Keratinocyte (primary cell): Measurements from ENCODE around the gene DPYSL5. TPM values are rescaled to one million over a fixed set of nuclear protein-coding genes. Genes with fewer than 3 reads are reported as not detected.
A peak's percentile ranks its signal among the peaks of the same experiment; 100 is the strongest.
"Not testable (repeated sequence)": the region's sequence is repeated elsewhere in the genome, so short reads cannot be mapped to it uniquely, and the experiment has no call there.

Experiments
- DNase-seq: peaks from one replicate; pipeline ENCODE4 v3.0.0-alpha.2; 2011; ENCODE audit warnings: low read depth, missing footprints, low spot score
- FAIRE-seq: peaks from 2 replicates; lab custom pipeline; 2011; peaks lifted over from hg19 to GRCh38; lab: Jason Lieb, UNC
- H2AFZ ChIP-seq: 2 replicates; pipeline ENCODE4 v1.6.0; 2012; ENCODE audit warnings: low read length, control low read depth, inconsistent platforms; ENCODE audit not compliant: control insufficient read depth
- H3K27ac ChIP-seq: 2 replicates; pipeline ENCODE4 v1.5.1; 2011; ENCODE audit warnings: low read length; ENCODE audit not compliant: control insufficient read depth, insufficient read depth
- H3K27me3 ChIP-seq: 3 replicates; pipeline ENCODE4 v1.6.0; 2011; ENCODE audit warnings: low read length; ENCODE audit not compliant: control insufficient read depth, insufficient read depth; ENCODE audit errors: extremely low read depth
- H3K36me3 ChIP-seq, 2 experiments: 2 replicates in 1 of 2; 3 replicates in 1 of 2; pipeline ENCODE4 v1.5.1; 2011; ENCODE audit warnings: low read length in 2 of 2, mild to moderate bottlenecking in 1 of 2; ENCODE audit not compliant: control insufficient read depth in 2 of 2, insufficient read depth in 2 of 2; ENCODE audit errors: extremely low read depth in 1 of 2
- H3K4me1 ChIP-seq: 3 replicates; pipeline ENCODE4 v1.5.1; 2011; ENCODE audit warnings: low read length; ENCODE audit not compliant: control insufficient read depth, insufficient read depth; ENCODE audit errors: extremely low read depth
- H3K4me2 ChIP-seq: 3 replicates; pipeline ENCODE4 v1.6.0; 2011; ENCODE audit warnings: low read depth, low read length; ENCODE audit not compliant: control insufficient read depth, insufficient read depth; ENCODE audit errors: extremely low read depth
- H3K4me3 ChIP-seq, 3 experiments: fragments of 200-600 bp in 1 of 3; sonication (generic) in 1 of 3; 2 replicates in 2 of 3; 3 replicates in 1 of 3; pipeline ENCODE4 v1.5.1; 2011 to 2016; ENCODE audit warnings: low read length in 3 of 3, mild to moderate bottlenecking in 3 of 3, control low read depth in 2 of 3, inconsistent platforms in 1 of 3, low read depth in 1 of 3, mixed read lengths in 1 of 3, mixed run types in 1 of 3, moderate library complexity in 1 of 3; ENCODE audit not compliant: control insufficient read depth in 2 of 3, insufficient read depth in 2 of 3; ENCODE audit errors: extremely low read depth in 1 of 3
- H3K79me2 ChIP-seq: 2 replicates; pipeline ENCODE4 v1.6.0; 2012; ENCODE audit warnings: low read length; ENCODE audit not compliant: control insufficient read depth, insufficient read depth
- H3K9ac ChIP-seq: 3 replicates; pipeline ENCODE4 v1.6.0; 2011; ENCODE audit warnings: low read length; ENCODE audit not compliant: control insufficient read depth, insufficient read depth; ENCODE audit errors: extremely low read depth
- H3K9me1 ChIP-seq: 3 replicates; pipeline ENCODE4 v1.6.0; 2011; ENCODE audit warnings: low read length; ENCODE audit not compliant: control insufficient read depth, insufficient read depth; ENCODE audit errors: extremely low read depth
- H3K9me3 ChIP-seq: 2 replicates; pipeline ENCODE4 v1.5.1; 2012; ENCODE audit warnings: low read depth, low read length; ENCODE audit not compliant: control insufficient read depth
- H4K20me1 ChIP-seq: 3 replicates; pipeline ENCODE4 v1.6.0; 2011; ENCODE audit warnings: low read length; ENCODE audit not compliant: control insufficient read depth, insufficient read depth; ENCODE audit errors: extremely low read depth
- EZH2 ChIP-seq: IDR thresholded peaks from one replicate; pipeline ENCODE4 v1.6.1; 2012; ENCODE audit warnings: inconsistent platforms, mild to moderate bottlenecking, low read length, moderate library complexity
- dilution Hi-C: fragments of 300-500 bp; cut with MboI; formaldehyde crosslinking; loops from one replicate; pipeline ENCODE4 v1.7.0; 2020; ENCODE audit warnings: low sequenced_read_pairs; ENCODE audit not compliant: extremely low pct_ligation_motif_present
- polyA plus RNA-seq, 5 experiments: library from polyadenylated mRNA; depleted of rRNA in 3 of 5; stranded (reverse) in 3 of 5; stranded (forward) in 1 of 5; unstranded in 1 of 5; fragments of >200 nt; gene quantifications; 1 replicate in 1 of 5; 2 replicates in 3 of 5; 3 replicates in 1 of 5; pipeline versions ENCODE4 v1.2.1 to v1.2.3, GENCODE V29; 2011 to 2012; ENCODE audit warnings: missing spikeins in 2 of 5, low read depth in 1 of 5, low replicate concordance in 1 of 5
- TF ChIP-seq, protein P1 (sequence below), 3 experiments: IDR thresholded peaks in 1 of 3; conservative IDR thresholded peaks in 1 of 3; optimal IDR thresholded peaks in 1 of 3; 2 replicates in 2 of 3; 3 replicates in 1 of 3; pipeline versions ENCODE3 to v1.5.1; 2011; ENCODE audit warnings: low read length in 3 of 3, mild to moderate bottlenecking in 3 of 3, moderate library complexity in 2 of 3, control low read depth in 1 of 3, inconsistent platforms in 1 of 3; ENCODE audit not compliant: insufficient read depth in 2 of 3; ENCODE audit errors: extremely low read depth in 1 of 3

DPYSL5 gene
- polyA plus RNA-seq, 1 donor (not counting 4 experiments of a cell fraction or from before 2014, with no cell fraction given): not detected

DNA sequence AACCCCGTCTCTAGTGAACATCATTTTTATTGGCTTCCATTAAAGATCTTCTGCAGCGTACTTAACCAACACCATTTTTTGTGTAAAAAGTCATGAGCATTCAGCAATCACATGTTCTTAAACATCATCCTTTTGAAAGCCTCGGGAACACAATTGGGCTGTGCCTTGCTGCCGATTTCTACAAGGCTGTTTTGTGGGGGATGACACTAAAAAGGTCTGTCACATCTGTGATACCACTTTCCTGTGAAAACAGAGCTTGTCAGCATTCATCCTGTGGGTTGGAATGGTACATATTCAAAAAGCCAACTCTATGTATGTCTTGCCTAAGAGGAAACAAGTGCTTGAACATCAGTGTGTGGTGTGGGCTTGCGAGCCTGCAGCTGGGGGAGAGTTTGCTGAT is 73.4 kb downstream of the DPYSL5 start:
- H3K79me2 ChIP-seq: no peaks in the 10 kb centered on the region
- H3K9me3 ChIP-seq: no peaks in the 10 kb centered on the region
- no peaks in the 10 kb centered on the region for H3K36me3 ChIP-seq
- H3K27ac ChIP-seq: no peak overlapping the region
- FAIRE-seq (no peak), DNase-seq (no peak)
- dilution Hi-C loops: no loop called here
- no peaks in the 10 kb centered on the region for H3K4me1 ChIP-seq
- no peak overlapping the region for H3K4me2 ChIP-seq
- no peak for TF ChIP-seq EZH2
- TF ChIP-seq, protein P1, sequence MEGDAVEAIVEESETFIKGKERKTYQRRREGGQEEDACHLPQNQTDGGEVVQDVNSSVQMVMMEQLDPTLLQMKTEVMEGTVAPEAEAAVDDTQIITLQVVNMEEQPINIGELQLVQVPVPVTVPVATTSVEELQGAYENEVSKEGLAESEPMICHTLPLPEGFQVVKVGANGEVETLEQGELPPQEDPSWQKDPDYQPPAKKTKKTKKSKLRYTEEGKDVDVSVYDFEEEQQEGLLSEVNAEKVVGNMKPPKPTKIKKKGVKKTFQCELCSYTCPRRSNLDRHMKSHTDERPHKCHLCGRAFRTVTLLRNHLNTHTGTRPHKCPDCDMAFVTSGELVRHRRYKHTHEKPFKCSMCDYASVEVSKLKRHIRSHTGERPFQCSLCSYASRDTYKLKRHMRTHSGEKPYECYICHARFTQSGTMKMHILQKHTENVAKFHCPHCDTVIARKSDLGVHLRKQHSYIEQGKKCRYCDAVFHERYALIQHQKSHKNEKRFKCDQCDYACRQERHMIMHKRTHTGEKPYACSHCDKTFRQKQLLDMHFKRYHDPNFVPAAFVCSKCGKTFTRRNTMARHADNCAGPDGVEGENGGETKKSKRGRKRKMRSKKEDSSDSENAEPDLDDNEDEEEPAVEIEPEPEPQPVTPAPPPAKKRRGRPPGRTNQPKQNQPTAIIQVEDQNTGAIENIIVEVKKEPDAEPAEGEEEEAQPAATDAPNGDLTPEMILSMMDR (optimal IDR thresholded peaks at IDR 0.05 in 1 of 3, IDR thresholded peaks at IDR 0.05 in 1 of 3, conservative IDR thresholded peaks at IDR 0.05 in 1 of 3; ENCODE audit: extremely low read depth in 1 of 3, insufficient read depth in 2 of 3, low read length in 3 of 3): no peak
- H3K4me3 ChIP-seq: no peak overlapping the region
- peaks cover 11% of the 10 kb centered on the region for H3K27me3 ChIP-seq
- no peaks in the 10 kb centered on the region for H4K20me1 ChIP-seq
- H2AFZ ChIP-seq: no peak overlapping the region
- H3K9ac ChIP-seq: no peak overlapping the region
- no peaks in the 10 kb centered on the region for H3K9me1 ChIP-seq

DNA sequence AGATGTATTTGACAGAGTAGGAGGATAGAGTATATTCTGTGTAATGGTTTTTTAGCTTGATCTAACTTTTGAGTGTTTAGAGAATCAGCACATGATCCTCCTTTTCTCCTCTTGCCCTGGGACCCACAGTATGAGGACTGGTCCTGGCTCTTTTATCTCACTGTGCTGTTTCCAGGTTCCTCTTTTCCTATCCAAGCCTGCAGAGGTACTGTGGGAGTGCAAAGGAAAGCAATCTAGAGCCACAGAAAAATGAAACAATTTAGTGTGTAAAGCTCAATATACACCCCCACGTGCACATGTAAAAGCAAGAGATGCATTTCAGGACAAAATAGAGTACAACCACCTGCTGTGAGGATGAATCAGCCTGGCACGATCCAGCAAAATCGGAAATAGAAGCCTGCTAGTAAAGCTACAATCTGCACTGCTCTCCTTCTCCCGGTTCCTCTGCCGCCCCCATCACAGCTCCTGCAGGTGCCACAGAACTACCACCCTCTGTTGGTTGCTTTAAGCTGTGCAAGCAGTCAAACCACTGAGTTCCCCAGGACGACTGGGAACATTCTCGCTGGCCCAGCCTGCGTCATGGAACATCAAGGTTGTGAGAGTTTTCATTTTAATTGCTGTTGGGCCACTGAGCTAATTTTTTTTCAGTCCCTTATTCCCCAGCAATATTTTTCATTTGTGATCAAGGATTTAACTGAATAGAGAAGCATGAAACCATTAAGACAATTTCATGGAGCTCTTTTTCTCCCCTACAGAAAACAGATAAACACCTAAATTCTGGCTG is 74.7 kb downstream of the DPYSL5 start:
- H3K36me3 ChIP-seq: no peaks in the 10 kb centered on the region
- DNase-seq (no peak), FAIRE-seq (no peak)
- H3K27ac ChIP-seq: no peak overlapping the region
- H2AFZ ChIP-seq: no peak overlapping the region
- dilution Hi-C loops: no loop called here
- peaks cover 11% of the 10 kb centered on the region for H3K27me3 ChIP-seq
- no peaks in the 10 kb centered on the region for H4K20me1 ChIP-seq
- H3K79me2 ChIP-seq: no peaks in the 10 kb centered on the region
- no peak overlapping the region for H3K4me2 ChIP-seq
- no peak overlapping the region for H3K9ac ChIP-seq
- no peaks in the 10 kb centered on the region for H3K9me1 ChIP-seq
- no peaks in the 10 kb centered on the region for H3K9me3 ChIP-seq
- TF ChIP-seq EZH2: peak; percentile 47
- TF ChIP-seq, protein P1 (optimal IDR thresholded peaks at IDR 0.05 in 1 of 3, IDR thresholded peaks at IDR 0.05 in 1 of 3, conservative IDR thresholded peaks at IDR 0.05 in 1 of 3; ENCODE audit: extremely low read depth in 1 of 3, insufficient read depth in 2 of 3, low read length in 3 of 3): peak; percentile 58 to 71 (median 64)
- no peaks in the 10 kb centered on the region for H3K4me1 ChIP-seq
- H3K4me3 ChIP-seq: no peak overlapping the region

DNA sequence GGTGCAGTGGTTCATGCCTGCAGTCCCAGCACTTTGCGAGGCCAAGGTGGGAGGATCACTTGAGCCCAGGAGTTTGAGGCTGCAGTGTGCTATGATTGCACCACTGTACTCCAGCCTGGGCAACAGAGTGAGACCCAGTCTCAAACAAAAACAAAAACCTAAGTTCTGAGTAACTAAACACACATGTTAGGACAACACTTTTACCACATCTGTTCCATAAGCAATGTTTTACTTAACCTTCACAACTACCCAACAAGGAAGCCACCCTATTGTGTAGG is 75.2 kb downstream of the DPYSL5 start:
- dilution Hi-C loops, DNase-seq: not testable (repeated sequence)
- H3K27me3 ChIP-seq: peaks cover 14% of the 10 kb centered on the region

More for the DNA sequence above, 75.2 kb downstream of the DPYSL5 start:
- H3K79me2 ChIP-seq, H3K36me3 ChIP-seq, H3K4me1 ChIP-seq, H3K9me1 ChIP-seq, H2AFZ ChIP-seq, H3K4me2 ChIP-seq, H3K9me3 ChIP-seq, H4K20me1 ChIP-seq, H3K27ac ChIP-seq, H3K9ac ChIP-seq, FAIRE-seq, H3K4me3 ChIP-seq: not testable (repeated sequence)
